Activated naive CD4-positive, alpha-beta T cell treated with anti-CD3 and anti-CD28 coated beads for 36 hours (primary cell): ENCODE measurements around the gene TBCCD1. TPM values are rescaled to one million over a fixed set of nuclear protein-coding genes. Genes with fewer than 3 reads are reported as not detected.
"Not testable (repeated sequence)": the region's sequence is repeated elsewhere in the genome, so short reads cannot be mapped to it uniquely, and the experiment has no call there.

Experiments
- CTCF ChIA-PET: fragments of 350-600 bp; sonication (Branson Sonifier 250); formaldehyde crosslinking; loops from one replicate; lab custom pipeline; 2021; ENCODE audit warnings: antibody characterized with exemption; lab: Charles Lee
- DNase-seq: peaks from one replicate; pipeline ENCODE4 v3.0.0-alpha.2; 2020
- H3K27ac Mint-ChIP-seq: one replicate; pipeline ENCODE4 v1.8.0; 2021; ENCODE audit warnings: mild to moderate bottlenecking, mixed read lengths
- H3K27me3 Mint-ChIP-seq: one replicate; pipeline ENCODE4 v1.8.0; 2021; ENCODE audit warnings: low read depth, mixed read lengths
- H3K36me3 Mint-ChIP-seq: one replicate; pipeline ENCODE4 v1.8.0; 2021; ENCODE audit warnings: low read depth, mixed read lengths
- H3K4me1 Mint-ChIP-seq: one replicate; pipeline ENCODE4 v1.8.0; 2021; ENCODE audit warnings: low read depth, mixed read lengths
- H3K4me3 Mint-ChIP-seq: one replicate; pipeline ENCODE4 v1.8.0; 2021; ENCODE audit warnings: mild to moderate bottlenecking, moderate library complexity, mixed read lengths
- H3K9me3 Mint-ChIP-seq: one replicate; pipeline ENCODE4 v1.8.0; 2021; ENCODE audit warnings: mixed read lengths
- intact Hi-C: fragments of 100-400 bp; cut with micrococcal nuclease; formaldehyde crosslinking; loops from one replicate; pipeline ENCODE4 v1.15.1; 2023
- total RNA-seq, 2 experiments: library from RNA; stranded (reverse); gene quantifications; one replicate each; pipeline ENCODE4 v1.2.3, GENCODE V29; 2021

TBCCD1 gene
- total RNA-seq, 2 experiments from 2014 or later: 9.0 to 10.7 TPM

DNA sequence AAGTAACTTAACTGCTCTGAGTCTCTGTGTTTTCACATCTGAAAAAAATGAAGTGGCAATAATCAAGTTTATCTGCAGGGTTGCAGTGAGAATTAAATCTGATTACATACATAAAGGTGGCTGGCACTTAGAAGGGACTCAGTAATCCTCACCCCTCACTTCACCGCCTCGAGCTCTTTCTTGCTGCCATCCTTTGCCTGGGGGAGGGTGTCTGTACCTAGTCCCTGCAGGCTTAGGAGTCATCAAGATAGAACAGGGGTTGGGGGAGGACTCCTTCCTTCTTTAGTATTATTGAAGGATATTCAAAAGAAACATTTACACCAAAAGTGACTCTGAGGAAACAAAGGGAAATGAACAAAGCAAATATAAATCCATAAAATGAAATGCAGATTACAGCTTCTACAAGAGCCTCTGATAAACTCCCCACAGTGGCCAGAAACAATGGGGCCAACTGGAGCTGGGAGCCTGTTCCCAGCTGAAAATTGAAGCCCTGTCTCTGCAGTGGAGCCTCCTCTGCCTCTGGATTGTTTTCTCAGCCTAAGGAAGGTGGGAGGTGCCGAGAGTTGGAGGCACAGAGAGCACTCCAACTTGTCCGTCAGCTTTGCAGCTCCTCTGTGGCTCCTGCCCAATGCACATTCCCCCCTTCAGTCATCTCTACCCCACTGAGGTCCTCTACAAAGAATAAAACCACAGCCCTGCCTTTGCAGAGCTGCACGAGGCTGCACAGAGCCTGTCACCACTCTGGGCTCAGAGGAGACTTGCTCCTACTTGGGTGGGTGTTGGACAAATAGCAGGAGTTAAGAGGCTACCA lies 64.8 kb downstream of the TBCCD1 start:
- Mint-ChIP-seq H3K27me3 (no peaks in the 10 kb centered on the region), H3K36me3 (no peaks in the 10 kb centered on the region), H3K27ac (no peak overlapping the region), H3K4me1 (peaks cover 17% of the 10 kb centered on the region), H3K9me3 (peaks cover 4% of the 10 kb centered on the region), H3K4me3 (no peak overlapping the region)
- CTCF ChIA-PET: no interaction called here
- intact Hi-C loops: no loop called here
- no peak for DNase-seq

DNA sequence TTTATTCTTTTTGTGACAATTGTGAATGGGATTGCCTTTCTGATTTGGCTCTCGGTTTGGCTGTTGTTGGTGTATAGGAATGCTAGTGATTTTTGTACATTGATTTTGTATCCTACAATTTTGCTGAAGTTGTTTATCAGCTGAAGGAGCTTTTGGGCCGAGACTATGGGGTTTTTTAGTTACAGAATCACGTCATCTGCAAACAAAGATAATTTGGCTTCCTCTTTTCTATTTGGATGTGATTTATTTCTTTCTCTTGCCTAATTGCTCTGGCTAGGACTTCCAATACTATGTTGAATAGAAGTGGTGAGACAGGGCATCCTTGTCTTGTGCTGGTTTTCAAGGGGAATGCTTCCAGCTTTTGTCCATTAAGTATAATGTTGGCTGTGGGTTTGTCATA lies 67.2 kb downstream of the TBCCD1 start:
- CTCF ChIA-PET, H3K27ac Mint-ChIP-seq, H3K36me3 Mint-ChIP-seq, H3K9me3 Mint-ChIP-seq, intact Hi-C loops, H3K27me3 Mint-ChIP-seq, DNase-seq, H3K4me3 Mint-ChIP-seq: not testable (repeated sequence)
- H3K4me1 Mint-ChIP-seq: peaks cover 11% of the 10 kb centered on the region

DNA sequence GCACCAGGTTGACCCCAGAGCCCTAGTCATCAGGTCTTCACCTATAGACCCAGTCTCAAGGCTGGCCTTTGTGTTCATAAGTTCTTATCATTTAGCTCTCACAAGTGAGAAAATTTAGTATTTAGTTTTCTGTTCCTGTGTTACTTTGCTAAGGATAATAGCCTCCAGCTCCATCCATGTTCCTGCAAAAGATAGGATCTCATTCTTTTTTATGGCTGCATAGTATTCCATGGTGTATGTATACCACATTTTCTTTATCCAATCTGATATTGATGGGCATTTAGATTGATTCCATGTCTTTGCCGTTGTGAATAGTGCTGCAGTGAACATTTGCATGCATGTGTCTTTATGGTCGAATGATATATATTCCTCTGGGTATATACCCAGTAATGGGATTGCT lies 69.1 kb downstream of the TBCCD1 start:
- not testable (repeated sequence) for H3K4me1 Mint-ChIP-seq, H3K27me3 Mint-ChIP-seq, H3K9me3 Mint-ChIP-seq

DNA sequence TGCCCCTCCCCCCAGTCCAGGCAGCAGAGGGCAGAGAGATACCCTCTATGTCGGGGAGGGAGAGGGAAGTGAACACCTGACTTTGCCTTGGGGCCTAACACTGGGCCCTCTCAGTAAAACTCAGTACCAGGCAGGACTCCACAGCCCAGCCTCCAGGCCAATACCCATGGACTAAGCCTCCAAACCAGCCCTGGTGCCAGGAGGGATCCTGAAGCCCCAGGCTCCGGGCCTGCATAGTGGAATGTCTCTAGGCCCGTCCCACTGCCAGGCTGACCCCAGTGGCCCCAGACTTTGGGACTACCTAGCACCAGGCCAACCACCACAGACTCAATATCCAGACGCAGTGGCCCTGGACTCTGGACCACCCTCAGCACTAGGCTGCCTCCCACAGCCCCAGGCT lies 69.5 kb downstream of the TBCCD1 start:
- no peak overlapping the region for H3K4me3 Mint-ChIP-seq
- no peaks in the 10 kb centered on the region for H3K27me3 Mint-ChIP-seq
- H3K4me1 Mint-ChIP-seq: peaks cover 1% of the 10 kb centered on the region
- CTCF ChIA-PET: no interaction called here
- intact Hi-C loops: no loop called here
- DNase-seq: no peak
- no peak overlapping the region for H3K27ac Mint-ChIP-seq
- H3K36me3 Mint-ChIP-seq: no peaks in the 10 kb centered on the region
- H3K9me3 Mint-ChIP-seq: peaks cover 4% of the 10 kb centered on the region

More for the DNA sequence above, 69.1 kb downstream of the TBCCD1 start:
- H3K36me3 Mint-ChIP-seq, H3K4me3 Mint-ChIP-seq, CTCF ChIA-PET, DNase-seq, H3K27ac Mint-ChIP-seq, intact Hi-C loops: not testable (repeated sequence)

DNA sequence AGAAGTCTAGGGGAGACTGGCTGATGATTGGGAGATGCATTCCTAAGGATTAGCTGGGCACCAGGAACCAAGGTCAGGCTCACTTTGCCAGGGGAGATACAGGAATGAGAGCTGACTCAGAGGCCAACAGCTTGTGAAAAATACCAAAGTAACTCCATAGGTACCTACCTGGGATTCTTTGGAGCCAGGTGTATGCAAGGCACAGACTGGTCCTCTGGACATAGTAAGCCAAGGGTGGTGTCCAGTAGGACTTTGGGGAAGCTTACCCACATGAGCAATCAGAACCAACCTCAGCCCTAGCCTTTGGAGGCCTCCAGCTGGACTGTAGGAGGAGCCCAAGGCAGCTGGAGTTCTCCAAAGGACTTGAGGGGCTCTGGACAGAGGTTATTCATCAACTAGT lies 70.5 kb downstream of the TBCCD1 start:
- intact Hi-C loops: no loop called here
- Mint-ChIP-seq H3K9me3 (peaks cover 4% of the 10 kb centered on the region), H3K4me3 (no peak overlapping the region), H3K36me3 (no peaks in the 10 kb centered on the region), H3K27me3 (no peaks in the 10 kb centered on the region), H3K4me1 (no peaks in the 10 kb centered on the region), H3K27ac (no peak overlapping the region)
- DNase-seq: no peak
- CTCF ChIA-PET: interaction anchor here (1.2 kb wide), 1 partner anchor 44 kb away, joined by 3 read pairs; no protein-coding TSS in a partner anchor

Other genes starting within 250 kb of the TBCCD1 start
- under 1 TPM; 0.25 to 0.98 TPM for gene DGKG, start 205.1 kb downstream of the TBCCD1 start, total RNA-seq
- 1 to 10 TPM; 1.5 to 1.8 TPM for gene CRYGS, start 23.0 kb downstream of the TBCCD1 start, total RNA-seq
- gene DNAJB11, start 3.4 kb upstream of the TBCCD1 start, total RNA-seq: 10 to 100 TPM; 30.0 to 30.5 TPM
- gene AHSG, start 45.7 kb upstream of the TBCCD1 start, total RNA-seq: not detected
- not detected for gene FETUB, start 73.1 kb upstream of the TBCCD1 start, total RNA-seq
- gene HRG, start 98.7 kb upstream of the TBCCD1 start, total RNA-seq: not detected
- gene KNG1, start 150.0 kb upstream of the TBCCD1 start, total RNA-seq: not detected
- gene EIF4A2, start 216.2 kb upstream of the TBCCD1 start, total RNA-seq: 100 to 1,000 TPM; 445 to 469 TPM
- 100 to 1,000 TPM; 135 to 136 TPM for gene RFC4, start 239.1 kb upstream of the TBCCD1 start, total RNA-seq